Activated effector memory CD4-positive, alpha-beta T cell treated with Interleukin-2 at 50 U/mL for 16 hours (primary cell): ENCODE data around the gene SRGAP3.

ENCODE experiments used
- DNase-seq: peaks from one replicate; pipeline ENCODE4 v3.0.0-alpha.2; 2020

The SRGAP3 gene

GRCh38 chr3:8982509-8982908 lies 266.9 kb downstream of the SRGAP3 start:
- no peak for DNase-seq

GRCh38 chr3:8981700-8982099 lies 267.7 kb downstream of the SRGAP3 start:
- DNase-seq: no peak

GRCh38 chr3:8981296-8981695 lies 268.1 kb downstream of the SRGAP3 start:
- no peak for DNase-seq

- DNase-seq: no peak
Measured at GRCh38 chr3:8980756-8981257, 268.6 kb downstream of the SRGAP3 start.

- DNase-seq: no peak
Measured at GRCh38 chr3:8979262-8979661, 270.2 kb downstream of the SRGAP3 start.

GRCh38 chr3:8978551-8978950 lies 270.9 kb downstream of the SRGAP3 start:
- no peak for DNase-seq

GRCh38 chr3:8976540-8977182 lies 272.8 kb downstream of the SRGAP3 start:
- DNase-seq: no peak

GRCh38 chr3:8975081-8976020 lies 274.1 kb downstream of the SRGAP3 start:
- no peak for DNase-seq

GRCh38 chr3:8974458-8974857 lies 275.0 kb downstream of the SRGAP3 start:
- DNase-seq: no peak

- no peak for DNase-seq
Measured at GRCh38 chr3:8972639-8973038, 276.8 kb downstream of the SRGAP3 start.

- peak; percentile 50 for DNase-seq
Measured at GRCh38 chr3:8970971-8971589, 278.4 kb downstream of the SRGAP3 start.

- DNase-seq: no peak
Measured at GRCh38 chr3:8969241-8969640, 280.2 kb downstream of the SRGAP3 start.

GRCh38 chr3:8968375-8968882 lies 281.0 kb downstream of the SRGAP3 start:
- no peak for DNase-seq

GRCh38 chr3:8967553-8967952 lies 281.9 kb downstream of the SRGAP3 start:
- DNase-seq: no peak

GRCh38 chr3:8966820-8967348 lies 282.6 kb downstream of the SRGAP3 start:
- no peak for DNase-seq

- no peak for DNase-seq
Measured at GRCh38 chr3:8966150-8966819, 283.2 kb downstream of the SRGAP3 start.

- DNase-seq: no peak
Measured at GRCh38 chr3:8964436-8965370, 284.7 kb downstream of the SRGAP3 start.

GRCh38 chr3:8963137-8963853 lies 286.2 kb downstream of the SRGAP3 start, which contains the start of gene RAD18:
RAD18 (minus strand) TSS chr3:8963472; CDS start chr3:8963385, 87 bp downstream.
- peak; percentile 86 for DNase-seq

- no peak for DNase-seq
Measured at GRCh38 chr3:8962226-8962861, 287.1 kb downstream of the SRGAP3 start.

- no peak for DNase-seq
Measured at GRCh38 chr3:8959668-8960067, 289.8 kb downstream of the SRGAP3 start.
